ENCODE measurements around the gene CMBL. TPM values are rescaled to one million over a fixed set of nuclear protein-coding genes. Genes with fewer than 3 reads are reported as not detected.

The CMBL gene
- total RNA-seq, 1 donor from 2014 or later: 24.0 TPM

GRCh38 chr5:10337107-10337506 is 29.4 kb upstream of the CMBL start:
- no peak overlapping the region for H3K27ac Mint-ChIP-seq (ENCODE audit: unreplicated experiment)
- no peaks in the 10 kb centered on the region for H3K9me3 Mint-ChIP-seq
- H3K36me3 Mint-ChIP-seq (ENCODE audit: low read depth): peaks cover 2% of the 10 kb centered on the region
- H3K27me3 Mint-ChIP-seq (ENCODE audit: low read depth): peaks cover 31% of the 10 kb centered on the region
- peaks cover 33% of the 10 kb centered on the region for H3K4me1 Mint-ChIP-seq
- no peak for DNase-seq (ENCODE audit: low read depth, low spot score)
- no peak for TF ChIP-seq CTCF (conservative IDR thresholded peaks at IDR 0.05)
- no peak overlapping the region for H3K4me3 Mint-ChIP-seq

GRCh38 chr5:10335711-10336470 is 28.2 kb upstream of the CMBL start:
- H3K27me3 Mint-ChIP-seq (ENCODE audit: low read depth): peaks cover 44% of the 10 kb centered on the region
- TF ChIP-seq CTCF (conservative IDR thresholded peaks at IDR 0.05): no peak
- no peak overlapping the region for H3K27ac Mint-ChIP-seq (ENCODE audit: unreplicated experiment)
- H3K36me3 Mint-ChIP-seq (ENCODE audit: low read depth): no peaks in the 10 kb centered on the region
- H3K4me3 Mint-ChIP-seq: no peak overlapping the region
- peaks cover 33% of the 10 kb centered on the region for H3K4me1 Mint-ChIP-seq
- DNase-seq (ENCODE audit: low read depth, low spot score): no peak
- no peaks in the 10 kb centered on the region for H3K9me3 Mint-ChIP-seq

- DNase-seq (ENCODE audit: low read depth, low spot score): no peak
- Mint-ChIP-seq H3K36me3 (ENCODE audit: low read depth) (no peaks in the 10 kb centered on the region), H3K27ac (ENCODE audit: unreplicated experiment) (no peak overlapping the region), H3K4me1 (peaks cover 27% of the 10 kb centered on the region), H3K9me3 (no peaks in the 10 kb centered on the region), H3K4me3 (peak overlapping the region; percentile 37), H3K27me3 (ENCODE audit: low read depth) (peaks cover 54% of the 10 kb centered on the region)
- TF ChIP-seq CTCF (conservative IDR thresholded peaks at IDR 0.05): no peak
Measured at GRCh38 chr5:10334831-10335230, 27.1 kb upstream of the CMBL start.

GRCh38 chr5:10333154-10334006 is 25.7 kb upstream of the CMBL start:
- TF ChIP-seq CTCF (conservative IDR thresholded peaks at IDR 0.05): peak; percentile 44
- DNase-seq (ENCODE audit: low read depth, low spot score): peak; percentile 29
- no peaks in the 10 kb centered on the region for H3K36me3 Mint-ChIP-seq (ENCODE audit: low read depth)
- H3K27ac Mint-ChIP-seq (ENCODE audit: unreplicated experiment): no peak overlapping the region
- H3K9me3 Mint-ChIP-seq: no peaks in the 10 kb centered on the region
- peaks cover 58% of the 10 kb centered on the region for H3K27me3 Mint-ChIP-seq (ENCODE audit: low read depth)
- H3K4me3 Mint-ChIP-seq: peak overlapping the region; percentile 86
- peaks cover 15% of the 10 kb centered on the region for H3K4me1 Mint-ChIP-seq

GRCh38 chr5:10332301-10332700 is 24.6 kb upstream of the CMBL start:
- H3K27ac Mint-ChIP-seq (ENCODE audit: unreplicated experiment): no peak overlapping the region
- H3K9me3 Mint-ChIP-seq: no peaks in the 10 kb centered on the region
- no peak for DNase-seq (ENCODE audit: low read depth, low spot score)
- peaks cover 9% of the 10 kb centered on the region for H3K4me1 Mint-ChIP-seq
- no peak for TF ChIP-seq CTCF (conservative IDR thresholded peaks at IDR 0.05)
- peaks cover 58% of the 10 kb centered on the region for H3K27me3 Mint-ChIP-seq (ENCODE audit: low read depth)
- H3K4me3 Mint-ChIP-seq: peak overlapping the region; percentile 44
- no peaks in the 10 kb centered on the region for H3K36me3 Mint-ChIP-seq (ENCODE audit: low read depth)
